A549 (cell line): ENCODE data around the gene IKZF4. TPM values are rescaled to one million over a fixed set of nuclear protein-coding genes. Genes with fewer than 3 reads are reported as not detected.

Source experiments
- ATAC-seq, 2 experiments: fragments of 200-7000 bp in 1 of 2; fragments of >200 bp in 1 of 2; cut with Nextera tagmentation in 1 of 2; cut with Tn5 transposase in 1 of 2; 3 replicates each; pipeline versions ENCODE4 v1.8.0 to v1.9.1; 2018 to 2020; ENCODE audit warnings: mild to moderate bottlenecking in 1 of 2, moderate library complexity in 1 of 2
- CTCF ChIA-PET: fragments of 300-600 bp; sonication (Branson Sonifier 250); formaldehyde crosslinking; extraction: SDS; loops from one replicate; lab custom pipeline; 2021; ENCODE audit warnings: antibody characterized with exemption, inconsistent platforms; lab: Yijun Ruan, JAX
- POLR2A ChIA-PET: fragments of 350-600 bp; formaldehyde crosslinking; extraction: SDS; loops from one replicate; lab custom pipeline; 2021; ENCODE audit warnings: antibody characterized with exemption, inconsistent platforms; lab: Yijun Ruan, JAX
- DNase-seq, 2 experiments: peaks; one replicate each; pipeline versions ENCODE4 v3.0.0 to v3.0.0-alpha.2; 2011 to 2016; ENCODE audit warnings: low read depth in 1 of 2, low spot score in 1 of 2
- FAIRE-seq: peaks from 2 replicates; lab custom pipeline; 2011; peaks lifted over from hg19 to GRCh38; lab: Jason Lieb, UNC
- H3K27ac ChIP-seq, 2 experiments: fragments of >200 bp; sonication (Bioruptor Twin); formaldehyde crosslinking; 3 replicates each; pipeline ENCODE4 v1.5.1; 2016 to 2017
- H3K4me1 ChIP-seq: fragments of >200 bp; sonication (Bioruptor Twin); formaldehyde crosslinking; 3 replicates; pipeline ENCODE4 v1.6.1; 2016
- H3K4me2 ChIP-seq: fragments of >200 bp; sonication (Bioruptor Twin); formaldehyde crosslinking; 3 replicates; pipeline ENCODE4 v1.6.1; 2016
- H3K4me3 ChIP-seq: fragments of >200 bp; sonication (Bioruptor Twin); formaldehyde crosslinking; 3 replicates; pipeline ENCODE4 v1.5.1; 2016
- H3K9me3 ChIP-seq: fragments of >200 bp; sonication (Bioruptor Twin); formaldehyde crosslinking; 3 replicates; pipeline ENCODE4 v1.6.1; 2016
- ATOH8 ChIP-seq: fragments of 250-450 bp; sonication (Bioruptor Pico); IDR thresholded peaks from 2 replicates; pipeline ENCODE4 v1.5.0; 2020; ENCODE audit warnings: low read depth, mild to moderate bottlenecking, moderate library complexity
- CEBPB ChIP-seq, 2 experiments: fragments of >200 bp in 1 of 2; sonication (Bioruptor Twin) in 1 of 2; formaldehyde crosslinking in 1 of 2; IDR thresholded peaks; 2 replicates each; pipeline ENCODE4 v1.6.1; 2012 to 2016
- CHD4 ChIP-seq: fragments of 200-600 bp; sonication (generic); IDR thresholded peaks from 2 replicates; pipeline ENCODE4 v1.6.1; 2016; ENCODE audit warnings: antibody characterized with exemption, mild to moderate bottlenecking, borderline replicate concordance
- EHF ChIP-seq: fragments of 250-450 bp; sonication (Bioruptor Pico); IDR thresholded peaks from 2 replicates; pipeline ENCODE4 v1.5.0; 2020; ENCODE audit warnings: mild to moderate bottlenecking
- EHMT2 ChIP-seq: fragments of 200-600 bp; sonication (generic); IDR thresholded peaks from 2 replicates; pipeline ENCODE4 v1.6.1; 2016; ENCODE audit warnings: antibody characterized with exemption, low read depth, mild to moderate bottlenecking, moderate library complexity
- EP300 ChIP-seq, 2 experiments: fragments of >200 bp; sonication (Bioruptor Twin); formaldehyde crosslinking; IDR thresholded peaks; 2 replicates in 1 of 2; 3 replicates in 1 of 2; pipeline ENCODE4 v1.6.1; 2016 to 2017
- ESRRA ChIP-seq: fragments of 150-350 bp; IDR thresholded peaks from 2 replicates; pipeline ENCODE4 v1.6.1; 2014; ENCODE audit warnings: mild to moderate bottlenecking, low read length, borderline replicate concordance
- GATA3 ChIP-seq: IDR thresholded peaks from 2 replicates; pipeline ENCODE4 v1.6.1; 2012; ENCODE audit warnings: borderline replicate concordance
- HOXB13 ChIP-seq: fragments of 250-450 bp; sonication (Bioruptor Pico); IDR thresholded peaks from 2 replicates; pipeline ENCODE4 v1.5.0; 2020; ENCODE audit warnings: low read depth, mild to moderate bottlenecking, moderate library complexity
- JUN ChIP-seq, 2 experiments: fragments of >200 bp; sonication (Bioruptor Twin); formaldehyde crosslinking; IDR thresholded peaks; 2 replicates in 1 of 2; 3 replicates in 1 of 2; pipeline ENCODE4 v1.6.1; 2016 to 2017
- POLR2AphosphoS2 ChIP-seq: conservative IDR thresholded peaks from 2 replicates; pipeline ENCODE4 v1.6.1; 2012; ENCODE audit warnings: low read length, improper control_type of control experiment, inconsistent platforms
- RAD21 ChIP-seq, 2 experiments: fragments of >200 bp in 1 of 2; sonication (Bioruptor Twin) in 1 of 2; formaldehyde crosslinking in 1 of 2; IDR thresholded peaks in 1 of 2; conservative IDR thresholded peaks in 1 of 2; 2 replicates in 1 of 2; 3 replicates in 1 of 2; pipeline ENCODE4 v1.6.1; 2012 to 2018; ENCODE audit warnings: inconsistent platforms in 1 of 2
- RNF2 ChIP-seq: fragments of 200-600 bp; sonication (generic); IDR thresholded peaks from 2 replicates; pipeline ENCODE4 v1.6.1; 2016; ENCODE audit warnings: low read depth, mild to moderate bottlenecking, antibody characterized with exemption, moderate library complexity, borderline replicate concordance
- SMC3 ChIP-seq: fragments of >200 bp; sonication (Bioruptor Twin); formaldehyde crosslinking; IDR thresholded peaks from 3 replicates; pipeline ENCODE4 v1.6.1; 2018; ENCODE audit warnings: inconsistent platforms
- TFCP2L1 ChIP-seq: fragments of 250-450 bp; sonication (Bioruptor Pico); IDR thresholded peaks from 2 replicates; pipeline ENCODE4 v1.5.0; 2021; ENCODE audit warnings: mild to moderate bottlenecking
- USF2 ChIP-seq: fragments of 450-650 bp; IDR thresholded peaks from 2 replicates; pipeline ENCODE4 v1.6.1; 2014; ENCODE audit warnings: antibody characterized with exemption
- ZFP36 ChIP-seq: fragments of 450-650 bp; IDR thresholded peaks from 2 replicates; pipeline ENCODE4 v1.6.1; 2014; ENCODE audit warnings: borderline replicate concordance; ENCODE audit not compliant: partially characterized antibody
- ZSCAN20 ChIP-seq: fragments of 250-450 bp; sonication (Bioruptor Pico); IDR thresholded peaks from 2 replicates; pipeline ENCODE4 v1.8.0; 2022; ENCODE audit warnings: mild to moderate bottlenecking, moderate library complexity
- WGBS: methylation state at CpG from one replicate; pipeline ENCODE4 v1.1.6; 2017; ENCODE audit errors: missing lambda C conversion rate; 5-methylcytosine and 5-hydroxymethylcytosine counted together
- polyA plus RNA-seq, 4 experiments: library from polyadenylated mRNA; depleted of rRNA in 3 of 4; stranded (reverse); fragments of >200 nt; fragmentation: RNase III in 1 of 4; extraction: RNeasy Plus Mini Kit Qiagen cat#74134 plus additional on column Dnase treatment in 1 of 4; gene quantifications; 2 replicates in 3 of 4; 3 replicates in 1 of 4; pipeline ENCODE4 v1.2.3, GENCODE V29; 2011 to 2017
- TF ChIP-seq, protein P1 (sequence below): fragments of 150-350 bp; IDR thresholded peaks from 2 replicates; pipeline ENCODE4 v1.6.1; 2014; ENCODE audit warnings: low read depth, mild to moderate bottlenecking, low read length
- TF ChIP-seq, protein P2 (sequence below): fragments of 200-600 bp; sonication (generic); IDR thresholded peaks from 2 replicates; pipeline ENCODE4 v1.6.1; 2016; ENCODE audit warnings: antibody characterized with exemption, mild to moderate bottlenecking, moderate library complexity
- TF ChIP-seq, protein P3 (sequence below): IDR thresholded peaks from 2 replicates; pipeline ENCODE4 v1.6.1; 2012; ENCODE audit warnings: low read depth, borderline replicate concordance
- TF ChIP-seq, protein P4 (sequence below): fragments of >200 bp; sonication (Bioruptor Twin); formaldehyde crosslinking; IDR thresholded peaks from 2 replicates; pipeline ENCODE4 v1.6.1; 2016

Gene IKZF4
- polyA plus RNA-seq, 2 of the 4 experiments (the other 2 are of a cell fraction): 2.0 TPM

GRCh38 chr12:56062996-56063395 lies 42.2 kb downstream of the IKZF4 start:
- ChIA-PET POLR2A (no interaction called here), CTCF (interaction anchor here (1.1 to 2.1 kb wide), 3 partner anchors 16 to 136 kb away, joined by 3 to 7 read pairs (median 4); no protein-coding TSS in a partner anchor)
- DNase-seq (no peak), FAIRE-seq (no peak), ATAC-seq (no peak)
- peaks cover 4% of the 10 kb centered on the region; the same call in 1 of the 3 replicates for H3K4me1 ChIP-seq
- no peak overlapping the region for H3K4me3 ChIP-seq
- H3K4me2 ChIP-seq: no peak overlapping the region
- H3K9me3 ChIP-seq: no peaks in the 10 kb centered on the region
- H3K27ac ChIP-seq: no peak overlapping the region
- TF ChIP-seq, protein P1, sequence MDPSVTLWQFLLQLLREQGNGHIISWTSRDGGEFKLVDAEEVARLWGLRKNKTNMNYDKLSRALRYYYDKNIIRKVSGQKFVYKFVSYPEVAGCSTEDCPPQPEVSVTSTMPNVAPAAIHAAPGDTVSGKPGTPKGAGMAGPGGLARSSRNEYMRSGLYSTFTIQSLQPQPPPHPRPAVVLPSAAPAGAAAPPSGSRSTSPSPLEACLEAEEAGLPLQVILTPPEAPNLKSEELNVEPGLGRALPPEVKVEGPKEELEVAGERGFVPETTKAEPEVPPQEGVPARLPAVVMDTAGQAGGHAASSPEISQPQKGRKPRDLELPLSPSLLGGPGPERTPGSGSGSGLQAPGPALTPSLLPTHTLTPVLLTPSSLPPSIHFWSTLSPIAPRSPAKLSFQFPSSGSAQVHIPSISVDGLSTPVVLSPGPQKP: no peak
- TF ChIP-seq, protein P2, sequence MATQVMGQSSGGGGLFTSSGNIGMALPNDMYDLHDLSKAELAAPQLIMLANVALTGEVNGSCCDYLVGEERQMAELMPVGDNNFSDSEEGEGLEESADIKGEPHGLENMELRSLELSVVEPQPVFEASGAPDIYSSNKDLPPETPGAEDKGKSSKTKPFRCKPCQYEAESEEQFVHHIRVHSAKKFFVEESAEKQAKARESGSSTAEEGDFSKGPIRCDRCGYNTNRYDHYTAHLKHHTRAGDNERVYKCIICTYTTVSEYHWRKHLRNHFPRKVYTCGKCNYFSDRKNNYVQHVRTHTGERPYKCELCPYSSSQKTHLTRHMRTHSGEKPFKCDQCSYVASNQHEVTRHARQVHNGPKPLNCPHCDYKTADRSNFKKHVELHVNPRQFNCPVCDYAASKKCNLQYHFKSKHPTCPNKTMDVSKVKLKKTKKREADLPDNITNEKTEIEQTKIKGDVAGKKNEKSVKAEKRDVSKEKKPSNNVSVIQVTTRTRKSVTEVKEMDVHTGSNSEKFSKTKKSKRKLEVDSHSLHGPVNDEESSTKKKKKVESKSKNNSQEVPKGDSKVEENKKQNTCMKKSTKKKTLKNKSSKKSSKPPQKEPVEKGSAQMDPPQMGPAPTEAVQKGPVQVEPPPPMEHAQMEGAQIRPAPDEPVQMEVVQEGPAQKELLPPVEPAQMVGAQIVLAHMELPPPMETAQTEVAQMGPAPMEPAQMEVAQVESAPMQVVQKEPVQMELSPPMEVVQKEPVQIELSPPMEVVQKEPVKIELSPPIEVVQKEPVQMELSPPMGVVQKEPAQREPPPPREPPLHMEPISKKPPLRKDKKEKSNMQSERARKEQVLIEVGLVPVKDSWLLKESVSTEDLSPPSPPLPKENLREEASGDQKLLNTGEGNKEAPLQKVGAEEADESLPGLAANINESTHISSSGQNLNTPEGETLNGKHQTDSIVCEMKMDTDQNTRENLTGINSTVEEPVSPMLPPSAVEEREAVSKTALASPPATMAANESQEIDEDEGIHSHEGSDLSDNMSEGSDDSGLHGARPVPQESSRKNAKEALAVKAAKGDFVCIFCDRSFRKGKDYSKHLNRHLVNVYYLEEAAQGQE: no peak
- no peak for TF ChIP-seq USF2
- TF ChIP-seq, protein P3, sequence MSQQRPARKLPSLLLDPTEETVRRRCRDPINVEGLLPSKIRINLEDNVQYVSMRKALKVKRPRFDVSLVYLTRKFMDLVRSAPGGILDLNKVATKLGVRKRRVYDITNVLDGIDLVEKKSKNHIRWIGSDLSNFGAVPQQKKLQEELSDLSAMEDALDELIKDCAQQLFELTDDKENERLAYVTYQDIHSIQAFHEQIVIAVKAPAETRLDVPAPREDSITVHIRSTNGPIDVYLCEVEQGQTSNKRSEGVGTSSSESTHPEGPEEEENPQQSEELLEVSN: no peak
- TF ChIP-seq, protein P4, sequence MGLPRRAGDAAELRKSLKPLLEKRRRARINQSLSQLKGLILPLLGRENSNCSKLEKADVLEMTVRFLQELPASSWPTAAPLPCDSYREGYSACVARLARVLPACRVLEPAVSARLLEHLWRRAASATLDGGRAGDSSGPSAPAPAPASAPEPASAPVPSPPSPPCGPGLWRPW: no peak
- TF ChIP-seq EHF (CRISPR knock-in tag): no peak
- TF ChIP-seq ATOH8 (CRISPR knock-in tag): no peak
- no peak for TF ChIP-seq CEBPB (IDR thresholded peaks at IDR 0.05)
- TF ChIP-seq TFCP2L1: no peak
- TF ChIP-seq RNF2: no peak
- no peak for TF ChIP-seq ZSCAN20 (CRISPR knock-in tag)
- no peak for TF ChIP-seq POLR2AphosphoS2
- TF ChIP-seq CHD4: no peak
- TF ChIP-seq HOXB13 (CRISPR knock-in tag): no peak
- no peak for TF ChIP-seq EHMT2

DNA sequence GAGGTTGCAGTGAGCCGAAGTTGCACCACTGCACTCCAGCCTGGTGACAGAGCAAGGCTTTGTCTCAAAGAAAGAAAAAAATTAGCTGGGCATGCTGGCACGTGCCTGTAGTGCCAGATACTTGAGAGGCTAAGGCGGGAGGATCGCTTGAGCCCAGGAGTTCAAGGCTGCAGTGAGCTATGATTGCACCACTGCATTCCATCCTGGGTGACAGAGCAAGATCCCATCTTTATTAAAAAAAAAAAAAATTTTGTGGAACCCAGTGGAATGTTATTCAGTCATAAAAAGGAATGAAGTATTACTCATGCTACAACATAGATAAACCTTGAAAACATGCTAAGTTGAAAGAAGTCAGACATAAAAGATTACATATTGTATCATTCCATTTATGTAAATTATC lies 50.8 kb downstream of the IKZF4 start:
- H3K4me3 ChIP-seq: no peak overlapping the region
- POLR2A ChIA-PET: no interaction called here

More for the DNA sequence above, 50.8 kb downstream of the IKZF4 start:
- ATAC-seq (peak in 1 of 2 experiments; percentile 34; a peak in 2 of 6 replicates), DNase-seq (no peak), FAIRE-seq (no peak)
- Histone ChIP-seq H3K27ac (no peak overlapping the region), H3K4me2 (no peak overlapping the region), H3K9me3 (no peaks in the 10 kb centered on the region), H3K4me1 (no peaks in the 10 kb centered on the region)
- WGBS: 45% methylated on average over 4 of the region's 4 CpGs
- CTCF ChIA-PET: interaction anchor here (2.3 kb wide), 1 partner anchor 11 kb away, joined by 10 read pairs; no protein-coding TSS in a partner anchor
- TF ChIP-seq GATA3: no peak
- TF ChIP-seq, protein P1: no peak
- TF ChIP-seq ZFP36: no peak
- TF ChIP-seq SMC3: no peak
- TF ChIP-seq ESRRA: no peak
- TF ChIP-seq JUN (IDR thresholded peaks at IDR 0.05): no peak
- TF ChIP-seq RAD21 (conservative IDR thresholded peaks at IDR 0.05 in 1 of 2, IDR thresholded peaks at IDR 0.05 in 1 of 2): no peak
- no peak for TF ChIP-seq EP300 (IDR thresholded peaks at IDR 0.05)
- TF ChIP-seq HOXB13 (CRISPR knock-in tag): no peak
